ENCODE measurements around the gene NPHS1. TPM values are rescaled to one million over a fixed set of nuclear protein-coding genes. Genes with fewer than 3 reads are reported as not detected.

NPHS1 gene
- total RNA-seq, 4 donors from 2014 or later, result not detected

DNA sequence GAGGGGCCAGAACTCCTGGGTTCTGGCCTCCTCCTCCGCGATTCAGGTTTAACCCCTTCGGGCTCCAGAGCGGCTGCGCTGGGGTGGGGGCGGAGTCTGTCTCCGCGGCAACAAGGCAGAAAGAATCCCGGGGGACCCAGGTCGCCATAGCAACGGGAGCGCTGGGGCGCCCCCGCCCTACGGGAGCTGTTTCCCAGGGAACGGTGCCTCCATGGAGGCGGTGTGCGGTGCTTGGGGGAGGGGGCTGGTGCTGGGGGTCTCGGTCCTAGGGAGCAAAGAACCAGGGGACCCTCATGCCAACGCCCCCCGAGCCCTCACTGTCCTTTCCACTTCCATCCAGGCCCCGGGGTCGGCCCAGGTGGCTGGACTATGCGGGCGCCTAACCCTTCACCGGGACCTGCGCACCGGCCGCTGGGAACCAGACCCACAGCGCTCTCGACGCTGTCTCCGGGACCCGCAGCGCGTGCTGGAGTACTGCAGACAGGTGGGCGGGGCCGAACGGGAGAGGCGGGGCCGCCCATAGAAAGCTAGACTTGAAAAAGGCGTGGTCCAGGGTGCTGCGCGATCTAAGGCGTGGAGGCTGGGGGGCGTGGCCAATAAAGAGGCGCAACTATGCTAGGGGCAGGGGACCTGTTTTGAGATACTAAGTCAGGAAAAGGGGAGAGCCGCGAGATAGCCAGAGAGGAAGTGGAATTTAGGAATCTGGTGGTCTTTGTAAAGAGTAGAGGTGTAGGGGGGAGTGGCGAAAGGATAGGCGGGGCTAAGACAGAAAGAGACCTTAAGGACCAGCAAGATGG, 17.2 kb upstream of the NPHS1 start:
- peak overlapping the region; percentile 58 to 72 (median 62) for H3K4me3 ChIP-seq
- peaks cover 4 to 55% (median 11%) of the 10 kb centered on the region in 4 donors for H3K27me3 ChIP-seq
- 1% methylated on average over 22 of the region's 51 CpGs for WGBS
- intact Hi-C loops (cut with DNase I), result no loop called here
- no peak overlapping the region for H3K27ac ChIP-seq (replicated peaks in 1 of 4)
- H3K9me3 ChIP-seq, result no peaks in the 10 kb centered on the region
- TF ChIP-seq POLR2AphosphoS5 (IDR thresholded peaks at IDR 0.05) (peak in 1 of 2 donors; percentile 19), POLR2A (IDR thresholded peaks at IDR 0.05; ENCODE audit: low read depth) (no peak), EP300 (IDR thresholded peaks at IDR 0.05) (no peak)
- DNase-seq (ENCODE audit: extremely low spot score), result no peak
- H3K36me3 ChIP-seq, result no peaks in the 10 kb centered on the region
- peaks cover 17 to 26% (median 25%) of the 10 kb centered on the region in 4 donors for H3K4me1 ChIP-seq

DNA sequence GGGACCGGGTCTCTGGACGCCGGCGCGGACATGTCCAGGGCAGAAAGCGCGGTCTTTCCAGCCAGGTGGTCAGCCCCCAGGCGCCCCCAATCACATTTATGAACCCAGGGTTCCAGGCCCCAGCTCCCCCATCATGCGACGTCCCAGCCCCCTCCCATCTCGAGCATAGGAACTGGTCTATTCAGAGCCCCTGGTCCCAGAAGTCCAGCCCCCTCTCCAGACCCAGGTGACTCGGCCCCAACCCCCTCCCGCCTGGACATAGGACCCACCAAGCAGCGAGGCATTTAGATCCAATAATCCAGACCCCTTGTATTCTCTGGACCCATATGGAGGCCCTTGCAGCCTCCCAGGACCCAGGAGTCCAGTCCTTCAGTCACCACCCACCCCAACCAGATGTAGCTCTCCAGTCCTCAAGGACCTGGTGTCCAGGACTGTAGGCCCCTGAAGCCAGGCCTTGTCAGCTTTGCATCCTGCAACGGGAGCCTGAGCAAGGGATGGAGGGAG, 16.6 kb upstream of the NPHS1 start:
- no peak overlapping the region for H3K27ac ChIP-seq (replicated peaks in 1 of 4)
- H3K4me3 ChIP-seq, result peak overlapping the region; percentile 58 to 72 (median 62)
- H3K27me3 ChIP-seq, result peaks cover 4 to 59% (median 11%) of the 10 kb centered on the region in 4 donors
- H3K9me3 ChIP-seq, result no peaks in the 10 kb centered on the region
- H3K4me1 ChIP-seq, result peaks cover 17 to 26% (median 25%) of the 10 kb centered on the region in 4 donors
- no peaks in the 10 kb centered on the region for H3K36me3 ChIP-seq
- intact Hi-C loops (cut with DNase I), result no loop called here
- no CpG with 5 or more reads among the region's 15 CpGs for WGBS
- no peak for DNase-seq (ENCODE audit: extremely low spot score)
- TF ChIP-seq, protein P1, sequence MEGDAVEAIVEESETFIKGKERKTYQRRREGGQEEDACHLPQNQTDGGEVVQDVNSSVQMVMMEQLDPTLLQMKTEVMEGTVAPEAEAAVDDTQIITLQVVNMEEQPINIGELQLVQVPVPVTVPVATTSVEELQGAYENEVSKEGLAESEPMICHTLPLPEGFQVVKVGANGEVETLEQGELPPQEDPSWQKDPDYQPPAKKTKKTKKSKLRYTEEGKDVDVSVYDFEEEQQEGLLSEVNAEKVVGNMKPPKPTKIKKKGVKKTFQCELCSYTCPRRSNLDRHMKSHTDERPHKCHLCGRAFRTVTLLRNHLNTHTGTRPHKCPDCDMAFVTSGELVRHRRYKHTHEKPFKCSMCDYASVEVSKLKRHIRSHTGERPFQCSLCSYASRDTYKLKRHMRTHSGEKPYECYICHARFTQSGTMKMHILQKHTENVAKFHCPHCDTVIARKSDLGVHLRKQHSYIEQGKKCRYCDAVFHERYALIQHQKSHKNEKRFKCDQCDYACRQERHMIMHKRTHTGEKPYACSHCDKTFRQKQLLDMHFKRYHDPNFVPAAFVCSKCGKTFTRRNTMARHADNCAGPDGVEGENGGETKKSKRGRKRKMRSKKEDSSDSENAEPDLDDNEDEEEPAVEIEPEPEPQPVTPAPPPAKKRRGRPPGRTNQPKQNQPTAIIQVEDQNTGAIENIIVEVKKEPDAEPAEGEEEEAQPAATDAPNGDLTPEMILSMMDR (IDR thresholded peaks at IDR 0.05), result no peak
- no peak for TF ChIP-seq POLR2AphosphoS5 (IDR thresholded peaks at IDR 0.05)
- no peak for TF ChIP-seq POLR2A (IDR thresholded peaks at IDR 0.05; ENCODE audit: low read depth)
- no peak for TF ChIP-seq EP300 (IDR thresholded peaks at IDR 0.05)

DNA sequence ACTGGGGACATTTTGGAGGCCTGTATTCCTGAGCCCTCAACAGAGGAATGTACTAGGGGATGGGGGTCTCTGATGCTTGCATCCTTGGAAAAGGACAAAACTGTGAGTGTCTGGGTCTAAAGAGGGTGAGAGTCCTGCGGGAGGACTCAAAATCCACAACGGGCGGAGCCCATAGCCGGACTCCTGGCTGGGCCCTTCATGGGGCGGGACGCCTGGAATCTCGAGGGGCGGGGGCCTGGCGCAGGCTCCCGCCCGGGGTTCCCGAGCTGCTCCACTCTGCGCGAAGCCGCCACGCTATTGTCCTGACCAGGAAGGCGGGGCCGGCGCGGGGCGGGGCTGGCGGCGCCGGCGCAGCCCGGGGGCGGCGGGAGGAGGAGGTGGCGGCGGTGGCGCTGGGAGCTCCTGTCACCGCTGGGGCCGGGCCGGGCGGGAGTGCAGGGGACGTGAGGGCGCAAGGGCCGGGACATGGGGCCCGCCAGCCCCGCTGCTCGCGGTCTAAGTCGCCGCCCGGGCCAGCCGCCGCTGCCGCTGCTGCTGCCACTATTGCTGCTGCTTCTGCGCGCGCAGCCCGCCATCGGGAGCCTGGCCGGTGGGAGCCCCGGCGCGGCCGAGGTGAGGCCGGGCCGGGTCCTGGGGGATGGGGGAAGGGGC, 16.0 kb upstream of the NPHS1 start, which contains the start of gene APLP1:
TSS of gene APLP1 (plus strand) at position 403 of the 651 bp plus-strand sequence. CDS start at position 466, 63 bp downstream.
- WGBS, result 2% methylated on average over 47 of the region's 60 CpGs
- Histone ChIP-seq H3K4me3 (peak within 1 kb of the TSS; percentile 58 to 72 (median 62)), H3K27ac (replicated peaks in 1 of 4) (no peak within 1 kb of the TSS), H3K9me3 (no peaks in the 10 kb centered on the region), H3K4me1 (peaks cover 17 to 26% (median 25%) of the 10 kb centered on the region in 4 donors), H3K36me3 (no peaks in the 10 kb centered on the region), H3K27me3 (peaks cover 4 to 59% (median 11%) of the 10 kb centered on the region in 4 donors)
- intact Hi-C loops (cut with DNase I), result no loop called here
- no peak for DNase-seq (ENCODE audit: extremely low spot score)
- TF ChIP-seq EP300 (IDR thresholded peaks at IDR 0.05) (no peak), POLR2AphosphoS5 (IDR thresholded peaks at IDR 0.05) (no peak), POLR2A (IDR thresholded peaks at IDR 0.05; ENCODE audit: low read depth) (no peak)
- TF ChIP-seq, protein P1 (IDR thresholded peaks at IDR 0.05), result no peak

DNA sequence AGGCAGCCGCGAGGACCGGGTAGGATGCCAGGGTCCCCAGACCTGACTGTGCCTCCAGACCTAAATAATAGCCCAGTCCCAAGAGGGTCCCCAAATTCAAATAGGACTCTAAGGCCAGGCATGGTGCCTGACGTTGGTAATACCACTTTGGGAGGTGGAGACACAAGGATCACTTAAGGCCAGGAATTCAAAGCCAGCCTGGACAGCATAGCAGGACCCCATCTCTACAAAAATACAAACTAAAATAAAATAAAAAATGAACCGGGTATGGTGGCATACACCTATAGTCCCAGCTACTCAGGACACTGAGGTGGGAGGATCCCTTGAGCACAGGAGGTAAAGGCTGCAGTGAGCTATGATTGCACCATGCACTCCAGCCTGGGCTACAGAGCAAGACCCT, 10.7 kb upstream of the NPHS1 start:
- no peak for TF ChIP-seq POLR2AphosphoS5 (IDR thresholded peaks at IDR 0.05)
- TF ChIP-seq, protein P1 (IDR thresholded peaks at IDR 0.05), result no peak
- TF ChIP-seq EP300 (IDR thresholded peaks at IDR 0.05), result no peak
- no peak for TF ChIP-seq POLR2A (IDR thresholded peaks at IDR 0.05; ENCODE audit: low read depth)
- no peak overlapping the region for H3K4me3 ChIP-seq
- DNase-seq (ENCODE audit: extremely low spot score), result no peak
- no peaks in the 10 kb centered on the region for H3K36me3 ChIP-seq
- WGBS, result 89% methylated on average over 5 of the region's 5 CpGs
- H3K27me3 ChIP-seq, result peaks cover 0 to 67% (median 12%) of the 10 kb centered on the region in 4 donors
- intact Hi-C loops (cut with DNase I), result no loop called here
- no peak overlapping the region for H3K27ac ChIP-seq (replicated peaks in 1 of 4)
- no peaks in the 10 kb centered on the region for H3K9me3 ChIP-seq
- H3K4me1 ChIP-seq, result peaks cover 0 to 11% (median 5%) of the 10 kb centered on the region in 4 donors

DNA sequence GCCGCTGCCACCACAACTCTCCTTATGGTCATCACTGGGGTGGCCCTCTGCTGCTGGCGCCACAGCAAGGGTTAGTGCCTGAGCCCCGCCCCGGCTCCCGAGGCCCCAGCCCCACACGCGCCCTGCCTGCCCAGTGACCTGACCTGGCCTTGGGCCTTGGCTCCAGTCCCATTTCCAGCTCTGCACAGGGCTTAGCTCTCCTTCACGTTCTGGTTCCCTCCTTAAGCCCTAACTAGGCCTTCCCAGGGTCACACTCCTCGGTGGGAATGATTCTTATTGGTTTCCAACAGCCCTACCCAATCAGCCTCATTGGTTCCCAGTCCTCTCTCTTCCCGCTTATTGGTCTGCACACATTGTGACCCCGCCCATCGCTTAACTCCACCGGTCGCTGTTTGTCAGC, 10.2 kb upstream of the NPHS1 start:
- peaks cover 0 to 9% (median 4%) of the 10 kb centered on the region in 4 donors for H3K4me1 ChIP-seq
- no peak for TF ChIP-seq POLR2AphosphoS5 (IDR thresholded peaks at IDR 0.05)
- TF ChIP-seq, protein P1 (IDR thresholded peaks at IDR 0.05), result no peak
- intact Hi-C loops (cut with DNase I), result no loop called here
- H3K27ac ChIP-seq (replicated peaks in 1 of 4), result no peak overlapping the region
- WGBS, result 85% methylated on average over 14 of the region's 14 CpGs
- no peak for DNase-seq (ENCODE audit: extremely low spot score)
- H3K9me3 ChIP-seq, result no peaks in the 10 kb centered on the region
- H3K27me3 ChIP-seq, result peaks cover 0 to 71% (median 13%) of the 10 kb centered on the region in 4 donors
- no peaks in the 10 kb centered on the region for H3K36me3 ChIP-seq
- no peak overlapping the region for H3K4me3 ChIP-seq
